WTC11 (cell line): ENCODE results near the gene SFMBT1. TPM values are rescaled to one million over a fixed set of nuclear protein-coding genes. Genes with fewer than 3 reads are reported as not detected.
A peak's percentile ranks its signal among the peaks of the same experiment; 100 is the strongest.

ENCODE experiments used
- ATAC-seq: fragments of 200-7000 bp; cut with Tn5 transposase; 2 replicates; pipeline ENCODE4 v1.10.0; 2021; ENCODE audit warnings: mild to moderate bottlenecking, moderate library complexity
- CTCF ChIA-PET: fragments of 300-600 bp; sonication (Branson Sonifier 250); formaldehyde crosslinking; loops from one replicate; lab custom pipeline; 2021; ENCODE audit warnings: antibody characterized with exemption; lab: Charles Lee
- POLR2A ChIA-PET: fragments of 350-600 bp; sonication (Branson Sonifier 250); formaldehyde crosslinking; loops from one replicate; lab custom pipeline; 2021; ENCODE audit warnings: antibody characterized with exemption; lab: Charles Lee
- DNase-seq: peaks from one replicate; pipeline ENCODE4 v3.0.0; 2021; ENCODE audit warnings: low spot score
- H3K27ac Mint-ChIP-seq: 2 replicates; pipeline ENCODE4 v1.8.0; 2021; ENCODE audit warnings: mixed read lengths
- H3K27me3 Mint-ChIP-seq: 2 replicates; pipeline ENCODE4 v1.8.0; 2021; ENCODE audit warnings: low read depth, mild to moderate bottlenecking, moderate library complexity, mixed read lengths
- H3K36me3 Mint-ChIP-seq: 2 replicates; pipeline ENCODE4 v1.8.0; 2021; ENCODE audit warnings: mixed read lengths
- H3K4me1 Mint-ChIP-seq: 2 replicates; pipeline ENCODE4 v1.8.0; 2022; ENCODE audit warnings: mixed read lengths
- H3K4me3 Mint-ChIP-seq: 2 replicates; pipeline ENCODE4 v1.8.0; 2021; ENCODE audit warnings: mild to moderate bottlenecking, moderate library complexity, mixed read lengths
- H3K9me3 Mint-ChIP-seq: 2 replicates; pipeline ENCODE4 v1.8.0; 2021; ENCODE audit warnings: mixed read lengths
- CBFB ChIP-seq: sonication (generic); formaldehyde crosslinking; IDR thresholded peaks from 2 replicates; pipeline ENCODE4 v1.8.1; 2022; ENCODE audit warnings: mild to moderate bottlenecking, low read depth, missing genetic modification reagents
- ESRRA ChIP-seq: sonication (generic); formaldehyde crosslinking; IDR thresholded peaks from 2 replicates; pipeline ENCODE4 v1.8.1; 2022; ENCODE audit warnings: mild to moderate bottlenecking, missing genetic modification reagents, borderline replicate concordance
- FOXK1 ChIP-seq: sonication (generic); formaldehyde crosslinking; IDR thresholded peaks from 2 replicates; pipeline ENCODE4 v1.8.0; 2022; ENCODE audit warnings: mild to moderate bottlenecking, moderate library complexity, missing genetic modification reagents
- GTF2I ChIP-seq: fragments of 250-450 bp; sonication (Bioruptor Pico); conservative IDR thresholded peaks from 2 replicates; pipeline ENCODE4 v1.4.0; 2021; ENCODE audit warnings: mild to moderate bottlenecking
- JUN ChIP-seq: sonication (generic); formaldehyde crosslinking; IDR thresholded peaks from 2 replicates; pipeline ENCODE4 v1.8.0; 2023; ENCODE audit warnings: mild to moderate bottlenecking, missing genetic modification reagents
- NR3C1 ChIP-seq: sonication (generic); formaldehyde crosslinking; conservative IDR thresholded peaks from 2 replicates; pipeline ENCODE4 v1.8.1; 2023; ENCODE audit warnings: low read depth, mild to moderate bottlenecking, missing genetic modification reagents
- ZBTB21 ChIP-seq: sonication (generic); formaldehyde crosslinking; IDR thresholded peaks from 2 replicates; pipeline ENCODE4 v1.8.1; 2023; ENCODE audit warnings: mild to moderate bottlenecking, missing genetic modification reagents, borderline replicate concordance
- ZNF281 ChIP-seq: sonication (generic); formaldehyde crosslinking; IDR thresholded peaks from 2 replicates; pipeline ENCODE4 v1.8.0; 2023; ENCODE audit warnings: mild to moderate bottlenecking, missing genetic modification reagents
- ZNF396 ChIP-seq: fragments of 250-450 bp; sonication (Bioruptor Pico); IDR thresholded peaks from 2 replicates; pipeline ENCODE4 v1.8.0; 2021; ENCODE audit warnings: mild to moderate bottlenecking, moderate library complexity, borderline replicate concordance
- ZNF423 ChIP-seq: fragments of 250-450 bp; sonication (Bioruptor Pico); IDR thresholded peaks from 2 replicates; pipeline ENCODE4 v2.1.2; 2022; ENCODE audit warnings: mild to moderate bottlenecking, moderate library complexity
- total RNA-seq: library from RNA; stranded (reverse); gene quantifications from 3 replicates; pipeline ENCODE4 v1.2.3, GENCODE V29; 2021
- TF ChIP-seq, protein P1 (sequence below): sonication (generic); formaldehyde crosslinking; IDR thresholded peaks from 2 replicates; pipeline ENCODE4 v1.8.1; 2022; ENCODE audit warnings: low read depth, missing genetic modification reagents, borderline replicate concordance
- TF ChIP-seq, protein P2 (sequence below): sonication (generic); formaldehyde crosslinking; IDR thresholded peaks from 2 replicates; pipeline ENCODE4 v1.8.0; 2022; ENCODE audit warnings: mild to moderate bottlenecking, missing genetic modification reagents
- TF ChIP-seq, protein P3 (sequence below): fragments of 250-450 bp; sonication (Bioruptor Pico); conservative IDR thresholded peaks from 2 replicates; pipeline ENCODE4 v1.9.0; 2021; ENCODE audit warnings: mild to moderate bottlenecking
- TF ChIP-seq, protein P4 (sequence below): sonication (generic); formaldehyde crosslinking; IDR thresholded peaks from 2 replicates; pipeline ENCODE4 v1.8.0; 2022; ENCODE audit warnings: mild to moderate bottlenecking, missing genetic modification reagents
- TF ChIP-seq, protein P5 (sequence below): sonication (generic); formaldehyde crosslinking; IDR thresholded peaks from 2 replicates; pipeline ENCODE4 v1.8.0; 2023; ENCODE audit warnings: missing genetic modification reagents

SFMBT1 gene
- total RNA-seq, 1 experiment from 2014 or later: 20.9 TPM

DNA sequence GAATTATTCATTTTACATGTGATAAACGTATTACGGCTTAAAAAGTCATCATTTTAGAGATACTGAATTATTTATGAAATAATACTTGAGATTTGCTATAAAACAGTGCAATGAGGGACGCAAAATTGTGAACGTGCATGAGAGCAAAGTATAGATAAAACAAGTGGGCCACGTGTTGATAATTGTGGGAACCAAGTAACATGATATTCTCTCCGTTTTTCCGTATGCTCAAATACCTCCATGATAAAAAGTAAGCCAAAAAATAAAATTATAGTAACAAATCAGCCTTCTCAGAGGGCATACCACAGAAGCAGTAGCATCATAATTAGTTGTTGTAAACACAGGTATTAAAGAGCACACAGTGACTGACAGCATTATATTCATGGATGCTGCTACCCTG, 42.6 kb downstream of the SFMBT1 start (continued):
- TF ChIP-seq, protein P1, sequence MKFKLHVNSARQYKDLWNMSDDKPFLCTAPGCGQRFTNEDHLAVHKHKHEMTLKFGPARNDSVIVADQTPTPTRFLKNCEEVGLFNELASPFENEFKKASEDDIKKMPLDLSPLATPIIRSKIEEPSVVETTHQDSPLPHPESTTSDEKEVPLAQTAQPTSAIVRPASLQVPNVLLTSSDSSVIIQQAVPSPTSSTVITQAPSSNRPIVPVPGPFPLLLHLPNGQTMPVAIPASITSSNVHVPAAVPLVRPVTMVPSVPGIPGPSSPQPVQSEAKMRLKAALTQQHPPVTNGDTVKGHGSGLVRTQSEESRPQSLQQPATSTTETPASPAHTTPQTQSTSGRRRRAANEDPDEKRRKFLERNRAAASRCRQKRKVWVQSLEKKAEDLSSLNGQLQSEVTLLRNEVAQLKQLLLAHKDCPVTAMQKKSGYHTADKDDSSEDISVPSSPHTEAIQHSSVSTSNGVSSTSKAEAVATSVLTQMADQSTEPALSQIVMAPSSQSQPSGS (CRISPR knock-in tag): no peak
- TF ChIP-seq ZNF423 (CRISPR knock-in tag) (no peak), ESRRA (no peak)

DNA sequence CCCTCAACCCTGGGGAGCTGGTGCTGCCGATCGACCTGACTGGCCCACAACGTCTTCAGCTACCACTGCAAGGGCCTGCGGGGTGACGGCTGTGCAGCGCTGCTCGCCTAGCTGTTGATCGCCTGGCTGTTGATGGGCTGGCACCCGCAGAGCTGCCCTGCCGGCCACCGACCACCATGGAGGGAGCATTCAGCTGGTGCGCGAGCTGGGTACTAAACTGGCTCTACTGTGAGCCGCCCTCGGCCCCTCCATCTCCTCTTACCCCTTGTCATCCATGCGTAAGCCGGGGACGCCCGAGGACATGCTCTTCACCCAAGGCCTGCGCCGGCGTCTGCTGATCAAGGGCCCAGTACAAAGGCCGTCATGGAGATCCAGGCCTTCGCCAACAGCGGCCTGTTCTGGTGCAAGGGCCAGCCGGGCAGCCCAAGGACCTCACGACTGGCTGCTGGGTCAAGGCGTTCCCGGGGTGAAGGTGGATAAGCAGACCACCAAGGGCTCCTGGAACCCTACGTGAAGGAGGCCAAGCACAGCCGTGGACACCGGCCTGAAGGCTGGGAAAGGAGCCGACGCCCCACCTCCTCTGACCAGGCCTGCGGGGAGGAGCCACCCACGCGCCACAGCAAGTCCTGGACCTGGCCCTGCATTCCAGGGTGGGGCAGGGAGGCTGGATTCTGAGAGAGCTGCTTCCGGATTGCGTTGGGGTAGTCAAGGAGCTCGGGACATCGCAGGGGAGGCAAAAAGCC, 46.9 kb downstream of the SFMBT1 start:
- CTCF ChIA-PET: no interaction called here
- TF ChIP-seq, protein P2, sequence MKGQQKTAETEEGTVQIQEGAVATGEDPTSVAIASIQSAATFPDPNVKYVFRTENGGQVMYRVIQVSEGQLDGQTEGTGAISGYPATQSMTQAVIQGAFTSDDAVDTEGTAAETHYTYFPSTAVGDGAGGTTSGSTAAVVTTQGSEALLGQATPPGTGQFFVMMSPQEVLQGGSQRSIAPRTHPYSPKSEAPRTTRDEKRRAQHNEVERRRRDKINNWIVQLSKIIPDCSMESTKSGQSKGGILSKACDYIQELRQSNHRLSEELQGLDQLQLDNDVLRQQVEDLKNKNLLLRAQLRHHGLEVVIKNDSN: no peak
- TF ChIP-seq ZBTB21: 0 out of 2 replicates have a peak, but pooled peaks have one; percentile 37
- TF ChIP-seq, protein P3, sequence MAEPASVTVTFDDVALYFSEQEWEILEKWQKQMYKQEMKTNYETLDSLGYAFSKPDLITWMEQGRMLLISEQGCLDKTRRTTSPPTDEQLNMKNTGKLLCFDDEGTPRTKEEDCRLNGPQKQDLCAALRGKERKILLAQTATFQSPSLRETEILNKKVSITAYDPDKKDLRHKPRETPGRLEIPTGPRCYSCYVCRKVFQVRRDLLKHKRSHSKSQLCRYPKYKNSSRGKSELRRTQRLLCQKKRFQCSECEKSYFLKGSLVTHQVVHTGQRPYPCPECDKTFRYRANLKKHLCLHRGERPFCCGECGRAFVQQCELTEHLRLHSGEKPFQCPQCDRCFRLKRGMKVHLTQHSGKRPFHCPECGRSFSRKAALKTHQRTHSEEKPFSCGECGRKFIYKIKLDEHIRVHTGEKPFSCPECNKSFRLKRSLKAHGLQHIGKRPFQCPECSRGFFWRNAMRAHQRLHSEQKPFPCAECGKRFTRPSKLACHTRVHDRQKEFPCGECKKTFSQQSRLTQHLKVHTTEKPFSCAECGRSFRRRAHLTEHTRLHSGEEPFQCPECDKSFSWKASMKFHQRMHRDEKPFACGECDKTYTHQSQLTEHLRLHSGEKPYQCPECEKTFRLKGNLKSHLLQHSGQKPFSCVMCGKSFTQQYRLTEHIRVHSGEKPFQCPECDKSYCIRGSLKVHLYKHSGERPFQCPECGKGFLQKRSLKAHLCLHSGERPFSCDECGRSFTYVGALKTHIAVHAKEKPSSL: no peak
- TF ChIP-seq FOXK1 (CRISPR knock-in tag): no peak
- TF ChIP-seq GTF2I: no peak
- TF ChIP-seq, protein P4, sequence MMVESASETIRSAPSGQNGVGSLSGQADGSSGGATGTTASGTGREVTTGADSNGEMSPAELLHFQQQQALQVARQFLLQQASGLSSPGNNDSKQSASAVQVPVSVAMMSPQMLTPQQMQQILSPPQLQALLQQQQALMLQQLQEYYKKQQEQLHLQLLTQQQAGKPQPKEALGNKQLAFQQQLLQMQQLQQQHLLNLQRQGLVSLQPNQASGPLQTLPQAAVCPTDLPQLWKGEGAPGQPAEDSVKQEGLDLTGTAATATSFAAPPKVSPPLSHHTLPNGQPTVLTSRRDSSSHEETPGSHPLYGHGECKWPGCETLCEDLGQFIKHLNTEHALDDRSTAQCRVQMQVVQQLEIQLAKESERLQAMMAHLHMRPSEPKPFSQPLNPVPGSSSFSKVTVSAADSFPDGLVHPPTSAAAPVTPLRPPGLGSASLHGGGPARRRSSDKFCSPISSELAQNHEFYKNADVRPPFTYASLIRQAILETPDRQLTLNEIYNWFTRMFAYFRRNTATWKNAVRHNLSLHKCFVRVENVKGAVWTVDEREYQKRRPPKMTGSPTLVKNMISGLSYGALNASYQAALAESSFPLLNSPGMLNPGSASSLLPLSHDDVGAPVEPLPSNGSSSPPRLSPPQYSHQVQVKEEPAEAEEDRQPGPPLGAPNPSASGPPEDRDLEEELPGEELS (CRISPR knock-in tag): no peak
- TF ChIP-seq ZNF281 (CRISPR knock-in tag): no peak
- DNase-seq: peak; percentile 16
- Mint-ChIP-seq H3K27me3 (no peaks in the 10 kb centered on the region), H3K4me1 (no peaks in the 10 kb centered on the region), H3K27ac (no peak overlapping the region), H3K36me3 (no peaks in the 10 kb centered on the region), H3K9me3 (no peaks in the 10 kb centered on the region; the same call in 1 of the 2 replicates), H3K4me3 (no peak overlapping the region)
- peak; percentile 43; the same call in 1 of the 2 replicates for ATAC-seq
- POLR2A ChIA-PET: no interaction called here

GRCh38 chr3:52990637-52991036, 55.2 kb downstream of the SFMBT1 start:
- CTCF ChIA-PET: no interaction called here
- DNase-seq (no peak), ATAC-seq (no peak)
- no peak overlapping the region for H3K27ac Mint-ChIP-seq
- H3K36me3 Mint-ChIP-seq: no peaks in the 10 kb centered on the region
- H3K27me3 Mint-ChIP-seq: no peaks in the 10 kb centered on the region
- H3K4me3 Mint-ChIP-seq: no peak overlapping the region
- H3K9me3 Mint-ChIP-seq: no peaks in the 10 kb centered on the region
- H3K4me1 Mint-ChIP-seq: no peaks in the 10 kb centered on the region
- POLR2A ChIA-PET: interaction anchor here (0.6 kb wide), 1 partner anchor 231 kb away, joined by 3 read pairs; no protein-coding TSS in a partner anchor
- TF ChIP-seq NR3C1 (CRISPR knock-in tag): no peak
- no peak for TF ChIP-seq CBFB (CRISPR knock-in tag)
- TF ChIP-seq, protein P5, sequence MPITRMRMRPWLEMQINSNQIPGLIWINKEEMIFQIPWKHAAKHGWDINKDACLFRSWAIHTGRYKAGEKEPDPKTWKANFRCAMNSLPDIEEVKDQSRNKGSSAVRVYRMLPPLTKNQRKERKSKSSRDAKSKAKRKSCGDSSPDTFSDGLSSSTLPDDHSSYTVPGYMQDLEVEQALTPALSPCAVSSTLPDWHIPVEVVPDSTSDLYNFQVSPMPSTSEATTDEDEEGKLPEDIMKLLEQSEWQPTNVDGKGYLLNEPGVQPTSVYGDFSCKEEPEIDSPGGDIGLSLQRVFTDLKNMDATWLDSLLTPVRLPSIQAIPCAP (CRISPR knock-in tag): no peak
- no peak for TF ChIP-seq JUN
- no peak for TF ChIP-seq ZNF396 (CRISPR knock-in tag)
- no peak for TF ChIP-seq ZNF423 (CRISPR knock-in tag)
- TF ChIP-seq FOXK1 (CRISPR knock-in tag): no peak
